GM19372 (cell line): Measurements from ENCODE around the gene PLEKHA6.
A peak's percentile ranks its signal among the peaks of the same experiment; 100 is the strongest.

Source experiments
- ATAC-seq: cut with Tn5 transposase; IDR thresholded peaks from one replicate; pipeline ENCODE4 v1.9.1; 2021; ENCODE audit warnings: mild to moderate bottlenecking, low read depth, moderate library complexity; ENCODE audit not compliant: unreplicated experiment

PLEKHA6 gene

GRCh38 chr1:204359474-204360255 lies at the start of gene PLEKHA6:
PLEKHA6 (minus strand) TSS chr1:204359929; CDS start chr1:204273727, 86,202 bp downstream.
- no peak for ATAC-seq

GRCh38 chr1:204409123-204409522 lies 49.4 kb upstream of the PLEKHA6 start:
- no peak for ATAC-seq

GRCh38 chr1:204408602-204409001 lies 48.9 kb upstream of the PLEKHA6 start:
- no peak for ATAC-seq

GRCh38 chr1:204408074-204408507 lies 48.4 kb upstream of the PLEKHA6 start:
- no peak for ATAC-seq

- no peak for ATAC-seq
Measured at GRCh38 chr1:204407295-204407971, 47.7 kb upstream of the PLEKHA6 start.

- ATAC-seq, result no peak
Measured at GRCh38 chr1:204406621-204407020, 46.9 kb upstream of the PLEKHA6 start.

- no peak for ATAC-seq
Measured at GRCh38 chr1:204405988-204406387, 46.3 kb upstream of the PLEKHA6 start.

- ATAC-seq, result no peak
Measured at GRCh38 chr1:204404629-204405028, 44.9 kb upstream of the PLEKHA6 start.

GRCh38 chr1:204402391-204402790 lies 42.7 kb upstream of the PLEKHA6 start:
- no peak for ATAC-seq

- ATAC-seq, result no peak
Measured at GRCh38 chr1:204401730-204402129, 42.0 kb upstream of the PLEKHA6 start.

GRCh38 chr1:204400882-204401510 lies 41.3 kb upstream of the PLEKHA6 start:
- no peak for ATAC-seq

- ATAC-seq, result peak; percentile 59
Measured at GRCh38 chr1:204398197-204399125, 38.7 kb upstream of the PLEKHA6 start.

- ATAC-seq, result no peak
Measured at GRCh38 chr1:204396015-204396583, 36.4 kb upstream of the PLEKHA6 start.

- ATAC-seq, result no peak
Measured at GRCh38 chr1:204391629-204392028, 31.9 kb upstream of the PLEKHA6 start.

- no peak for ATAC-seq
Measured at GRCh38 chr1:204390751-204391466, 31.2 kb upstream of the PLEKHA6 start.

- no peak for ATAC-seq
Measured at GRCh38 chr1:204385727-204386126, 26.0 kb upstream of the PLEKHA6 start.

GRCh38 chr1:204384636-204385352 lies 25.1 kb upstream of the PLEKHA6 start:
- ATAC-seq, result no peak

- ATAC-seq, result no peak
Measured at GRCh38 chr1:204383163-204383904, 23.6 kb upstream of the PLEKHA6 start.
